ENCODE results near the gene EIF1B.

DNA sequence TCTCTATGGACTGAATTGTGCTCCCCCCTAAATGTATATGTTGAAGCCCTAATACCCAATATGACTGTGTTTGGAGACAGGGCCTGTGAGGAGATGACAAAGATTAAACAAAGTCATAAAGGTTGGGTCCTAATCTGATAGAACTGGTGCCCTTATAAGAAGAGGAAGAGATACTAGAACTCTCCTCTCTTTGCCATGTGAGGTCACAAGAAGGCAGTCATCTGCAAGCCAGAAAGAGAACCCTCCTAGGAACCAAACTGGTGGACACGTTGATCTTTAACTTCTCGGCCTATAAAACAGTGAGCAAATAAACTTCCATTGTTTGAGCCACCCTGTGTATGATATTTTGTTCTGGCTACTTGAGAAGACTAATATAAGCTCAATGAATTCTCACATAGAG is 45.9 kb downstream of the EIF1B start:
- TF ChIP-seq CTCF (IDR thresholded peaks at IDR 0.05): no peak
- TF ChIP-seq POLR2A (IDR thresholded peaks at IDR 0.05): no peak
- no peak for TF ChIP-seq POLR2AphosphoS5 (IDR thresholded peaks at IDR 0.05)
- TF ChIP-seq EP300 (IDR thresholded peaks at IDR 0.05): no peak
